ENCODE measurements around the gene DTNBP1.

Gene DTNBP1

DNA sequence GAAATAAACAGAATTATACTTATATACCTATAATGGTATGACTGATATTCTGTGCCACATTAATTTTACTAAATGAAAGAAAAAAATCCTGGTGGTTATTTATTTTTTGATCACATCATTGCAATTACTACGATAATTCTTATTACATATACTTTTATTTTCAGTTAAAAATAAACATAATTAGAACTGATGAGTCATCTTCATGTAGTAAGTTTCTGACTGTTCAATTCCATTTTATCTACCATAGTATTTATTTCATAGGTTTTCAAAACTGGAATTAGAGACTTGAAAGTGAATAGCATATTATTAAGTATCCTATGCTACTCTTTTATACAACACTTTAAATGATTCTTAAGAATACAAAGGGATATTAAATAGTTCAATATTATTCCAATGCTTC lies 80.3 kb downstream of the DTNBP1 start:
- DNase-seq, result no peak

DNA sequence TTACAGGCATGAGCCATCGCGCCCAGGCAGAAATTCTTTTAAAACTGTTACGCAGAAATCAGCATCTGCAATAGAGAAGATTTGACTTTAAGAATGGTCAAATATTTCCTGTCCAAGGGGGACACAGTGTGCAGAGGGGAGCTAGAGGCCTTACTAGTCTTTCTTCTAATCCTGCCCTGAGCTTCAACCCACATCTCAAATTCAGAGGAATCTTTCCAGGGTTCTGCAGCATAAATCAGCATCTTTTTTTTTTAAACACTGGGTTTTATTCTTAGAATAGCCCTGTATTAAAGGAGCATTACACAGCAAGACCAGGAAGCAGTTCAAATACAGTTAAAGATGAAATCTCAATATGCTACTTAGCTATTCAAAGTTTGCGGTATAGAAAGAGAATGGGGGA lies 81.1 kb downstream of the DTNBP1 start:
- no peak for DNase-seq

DNA sequence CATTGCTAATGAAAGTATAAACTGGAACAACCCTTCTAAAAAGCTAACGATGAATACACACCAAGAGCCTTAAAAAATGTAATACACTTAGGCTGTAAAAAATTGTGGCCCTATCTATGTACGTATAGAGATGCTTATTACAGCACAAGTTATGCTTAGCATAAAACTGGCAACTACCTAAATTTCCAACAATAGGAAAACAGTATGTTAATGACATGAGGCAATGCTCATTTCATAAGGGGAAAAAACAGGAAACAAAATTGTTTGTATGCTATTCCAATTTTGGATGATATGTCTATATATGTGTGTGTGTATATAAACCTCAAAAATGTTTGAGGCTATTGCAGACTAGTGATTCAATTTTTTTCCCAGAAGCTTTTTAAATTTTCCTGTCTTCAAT lies 82.5 kb downstream of the DTNBP1 start:
- no peak for DNase-seq

DNA sequence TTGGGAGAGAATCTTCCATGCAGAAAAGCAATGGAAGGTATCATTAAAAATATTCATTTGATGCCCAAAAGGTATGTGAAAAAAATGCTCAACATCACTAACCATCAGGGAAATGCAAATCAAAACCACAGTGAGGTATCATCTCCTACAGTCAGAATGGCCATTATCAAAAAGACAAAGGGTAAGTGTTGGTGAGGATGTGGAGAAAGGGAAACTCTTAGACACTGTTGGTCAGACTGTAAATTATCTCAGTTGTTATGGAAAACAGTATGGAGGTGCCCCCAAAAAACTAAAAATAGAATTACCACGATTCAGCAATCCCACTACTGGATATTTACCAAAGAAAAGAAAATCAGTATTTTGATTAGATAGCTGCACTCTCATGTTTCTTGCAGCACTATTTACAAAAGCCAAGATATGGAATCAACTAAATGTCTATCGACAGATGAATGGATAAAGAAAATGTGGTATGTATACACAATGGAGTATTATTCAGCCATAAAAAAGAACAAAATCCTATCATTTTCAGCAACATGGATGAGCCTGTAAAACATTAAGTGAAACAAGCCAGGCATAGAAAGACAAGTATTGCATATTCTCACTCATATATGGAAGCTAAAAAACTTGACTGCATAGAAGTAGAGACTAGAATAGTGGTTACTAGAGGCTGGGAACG lies 84.0 kb downstream of the DTNBP1 start:
- no peak for DNase-seq

DNA sequence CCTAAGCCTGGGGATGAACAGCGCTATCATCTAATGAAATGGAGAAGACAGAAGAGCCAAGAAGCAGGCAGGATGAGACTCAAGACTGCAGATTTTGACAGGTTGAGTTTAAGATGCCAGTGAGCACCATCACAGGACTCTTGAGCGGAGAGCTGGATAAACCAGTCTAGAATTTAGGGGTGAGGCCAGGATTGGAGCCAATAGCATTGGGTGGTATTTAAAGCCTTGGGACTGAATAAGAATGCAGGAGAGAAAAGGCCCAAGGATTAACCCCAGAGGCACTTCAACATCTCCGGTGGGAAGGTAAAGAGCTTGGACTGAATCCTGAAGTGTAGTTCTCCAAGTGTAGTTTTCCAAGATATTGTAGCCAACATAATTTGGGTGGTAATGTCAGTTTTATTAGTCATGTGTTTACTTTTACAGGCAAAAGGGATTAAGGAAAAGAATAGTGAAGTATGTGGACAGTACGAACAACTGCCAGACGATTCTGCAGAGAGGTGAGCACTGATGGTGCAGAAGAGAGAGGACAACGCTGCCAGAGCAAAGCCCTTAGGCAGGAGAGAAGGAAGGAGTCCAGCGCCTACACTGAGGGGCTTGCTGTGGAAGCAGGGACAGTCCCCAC lies 85.2 kb downstream of the DTNBP1 start:
- DNase-seq, result no peak

DNA sequence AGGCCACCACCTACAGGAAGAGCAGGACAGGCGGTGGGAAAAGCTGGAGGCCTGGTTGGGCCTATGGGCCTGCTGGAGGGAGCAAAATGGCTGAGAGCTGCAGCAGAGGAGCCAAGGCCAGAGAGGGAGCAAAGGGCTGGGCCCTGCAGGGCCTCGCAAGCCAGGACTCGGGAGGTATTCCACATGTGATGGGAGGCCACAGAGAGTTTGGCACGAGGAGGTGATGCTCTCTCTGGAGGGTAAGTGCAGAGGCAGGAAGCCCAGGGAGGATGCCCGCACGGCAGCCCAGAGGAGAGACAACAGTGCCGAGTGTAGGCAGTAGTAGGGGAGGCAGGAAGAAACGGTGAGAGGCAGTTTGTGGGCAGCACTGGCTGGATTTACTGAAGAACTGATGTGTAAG lies 85.7 kb downstream of the DTNBP1 start:
- DNase-seq, result no peak

DNA sequence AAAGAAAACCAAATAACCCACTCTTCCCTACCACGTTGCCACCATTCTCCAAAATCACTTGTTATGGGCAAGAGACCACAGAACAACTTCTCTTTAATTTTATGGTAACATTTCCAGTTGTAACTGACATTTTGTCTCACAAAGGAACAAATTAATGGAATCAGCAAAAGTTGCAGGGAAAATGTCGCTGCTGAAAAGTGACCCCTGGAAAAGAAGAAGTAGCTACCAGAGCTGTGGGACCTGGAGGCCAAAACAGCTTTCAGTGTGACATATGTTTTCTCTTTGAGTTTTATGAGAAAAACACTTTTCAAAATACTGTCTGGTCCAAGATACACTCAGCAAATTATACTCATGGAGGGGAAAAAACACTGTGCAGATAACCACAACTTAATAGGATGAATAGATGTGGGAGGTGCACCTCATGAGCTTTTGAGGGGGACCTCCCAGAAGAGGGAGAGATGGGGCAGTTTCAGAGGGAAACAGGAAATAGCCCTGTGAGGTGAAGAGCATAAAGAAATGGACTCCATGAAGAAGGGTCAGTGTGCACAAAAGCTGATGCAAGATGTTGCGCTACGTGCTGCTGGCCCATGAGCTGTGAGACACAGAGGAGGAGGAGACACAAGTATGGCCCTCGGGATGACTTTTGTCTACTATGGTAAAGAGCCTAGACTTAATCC lies 87.3 kb downstream of the DTNBP1 start:
- no peak for DNase-seq

DNA sequence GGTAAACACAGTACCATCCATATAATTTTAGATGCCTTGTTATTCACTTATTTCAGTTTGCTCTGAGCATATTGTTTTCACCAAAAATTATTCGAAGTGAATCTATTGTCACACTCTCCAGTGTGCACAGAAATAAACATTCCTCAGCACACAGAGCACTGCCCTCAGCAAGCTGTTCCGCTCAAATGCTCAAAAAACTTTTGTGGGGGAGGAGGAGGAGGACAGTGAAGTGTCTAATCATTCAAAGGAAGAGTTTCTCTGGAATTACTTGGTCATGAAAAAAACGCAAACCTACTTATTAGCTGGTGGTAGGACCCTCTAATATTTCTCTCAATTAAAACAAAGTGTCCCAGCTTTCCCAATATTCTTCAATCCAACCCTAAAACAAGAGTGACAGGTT lies 88.3 kb downstream of the DTNBP1 start:
- DNase-seq, result peak; percentile 12

DNA sequence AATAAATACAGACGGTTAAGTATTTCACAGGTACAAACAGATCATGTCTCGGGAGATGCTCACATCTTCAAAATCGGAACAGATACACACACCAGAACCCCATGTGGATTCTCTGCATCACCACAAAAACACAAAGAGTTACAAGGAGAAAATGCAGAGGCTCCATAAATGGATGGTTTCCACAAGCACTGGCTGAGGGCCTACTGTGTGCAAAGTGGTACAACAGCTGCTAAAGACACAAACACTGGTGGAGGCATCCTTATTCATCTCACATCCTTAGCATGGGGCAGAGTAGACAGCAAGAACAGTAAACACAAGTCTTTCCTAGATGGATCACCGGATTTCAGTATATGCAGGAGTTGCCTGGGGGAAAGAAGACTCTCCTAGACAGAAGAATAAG lies 88.8 kb downstream of the DTNBP1 start:
- DNase-seq, result no peak

DNA sequence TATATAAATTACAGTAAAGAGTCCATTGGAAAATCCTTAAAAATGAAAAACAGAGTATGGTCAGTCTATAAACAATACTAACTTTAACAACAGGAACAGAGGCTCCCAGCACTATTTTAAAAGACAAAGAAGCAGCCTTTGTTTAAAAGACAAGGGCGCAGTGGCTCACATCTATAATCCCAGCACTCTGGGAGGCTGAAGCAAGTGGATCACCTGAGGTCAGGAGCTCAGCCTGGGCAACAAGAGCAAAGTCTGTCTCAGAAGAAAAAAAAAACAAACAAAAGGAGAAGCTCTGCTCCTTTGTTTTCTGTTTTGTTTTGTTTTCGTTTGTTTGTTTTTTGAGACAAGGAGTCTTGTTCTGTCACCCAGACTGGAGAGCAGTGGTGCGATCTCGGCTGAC lies 89.4 kb downstream of the DTNBP1 start:
- no peak for DNase-seq

DNA sequence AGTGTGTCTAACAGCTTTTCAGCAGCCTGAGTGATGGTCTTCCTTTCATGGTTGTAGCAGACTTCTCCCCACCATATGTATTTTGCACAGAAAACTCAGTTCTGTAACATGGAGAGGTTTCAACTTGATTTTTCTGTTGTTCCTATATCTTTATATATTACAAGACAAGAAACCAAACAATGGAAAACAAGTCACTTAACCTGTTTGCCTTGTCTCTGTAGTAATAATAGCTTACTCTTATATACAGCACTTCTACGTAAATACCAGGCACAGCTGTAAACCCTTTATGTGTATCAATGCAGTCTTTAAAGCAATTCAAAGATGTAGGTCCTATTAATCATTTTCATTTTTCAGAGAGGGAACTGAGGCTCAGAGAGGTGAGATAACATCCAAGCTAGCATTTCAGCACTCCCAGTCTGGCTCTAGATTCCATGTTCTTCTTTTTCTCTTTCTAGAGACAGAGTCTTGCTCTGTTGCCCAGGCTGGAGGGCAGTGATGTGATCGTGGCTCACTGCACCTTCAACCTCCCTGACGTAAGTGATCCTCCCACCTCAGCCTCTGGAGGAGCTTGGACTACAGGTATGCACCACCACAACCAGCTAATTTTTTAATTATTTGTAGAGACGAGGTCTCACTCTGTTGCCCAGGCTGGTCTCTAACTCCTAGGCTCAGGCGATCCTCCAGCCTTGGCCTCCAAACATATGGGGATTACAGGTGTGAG lies 90.4 kb downstream of the DTNBP1 start:
- no peak for DNase-seq

DNA sequence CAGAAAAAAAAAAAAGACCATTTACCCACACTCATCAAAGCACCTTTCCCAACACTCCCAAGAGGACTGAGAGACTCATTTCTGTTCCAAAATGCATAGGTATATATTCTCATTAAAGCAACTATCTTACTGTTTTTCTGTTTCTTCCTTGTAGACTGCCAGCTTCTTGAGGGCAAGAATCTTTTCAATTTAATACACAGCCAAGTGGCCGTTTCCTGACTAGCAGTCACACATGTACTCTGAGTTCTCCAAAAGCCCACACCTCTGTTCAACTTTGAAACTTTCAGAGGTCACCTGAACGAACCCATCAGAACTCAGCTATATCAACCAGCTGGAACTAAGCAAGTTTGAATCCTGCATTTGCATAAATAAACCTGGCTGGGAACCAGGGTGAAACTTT lies 92.7 kb downstream of the DTNBP1 start:
- DNase-seq, result no peak

DNA sequence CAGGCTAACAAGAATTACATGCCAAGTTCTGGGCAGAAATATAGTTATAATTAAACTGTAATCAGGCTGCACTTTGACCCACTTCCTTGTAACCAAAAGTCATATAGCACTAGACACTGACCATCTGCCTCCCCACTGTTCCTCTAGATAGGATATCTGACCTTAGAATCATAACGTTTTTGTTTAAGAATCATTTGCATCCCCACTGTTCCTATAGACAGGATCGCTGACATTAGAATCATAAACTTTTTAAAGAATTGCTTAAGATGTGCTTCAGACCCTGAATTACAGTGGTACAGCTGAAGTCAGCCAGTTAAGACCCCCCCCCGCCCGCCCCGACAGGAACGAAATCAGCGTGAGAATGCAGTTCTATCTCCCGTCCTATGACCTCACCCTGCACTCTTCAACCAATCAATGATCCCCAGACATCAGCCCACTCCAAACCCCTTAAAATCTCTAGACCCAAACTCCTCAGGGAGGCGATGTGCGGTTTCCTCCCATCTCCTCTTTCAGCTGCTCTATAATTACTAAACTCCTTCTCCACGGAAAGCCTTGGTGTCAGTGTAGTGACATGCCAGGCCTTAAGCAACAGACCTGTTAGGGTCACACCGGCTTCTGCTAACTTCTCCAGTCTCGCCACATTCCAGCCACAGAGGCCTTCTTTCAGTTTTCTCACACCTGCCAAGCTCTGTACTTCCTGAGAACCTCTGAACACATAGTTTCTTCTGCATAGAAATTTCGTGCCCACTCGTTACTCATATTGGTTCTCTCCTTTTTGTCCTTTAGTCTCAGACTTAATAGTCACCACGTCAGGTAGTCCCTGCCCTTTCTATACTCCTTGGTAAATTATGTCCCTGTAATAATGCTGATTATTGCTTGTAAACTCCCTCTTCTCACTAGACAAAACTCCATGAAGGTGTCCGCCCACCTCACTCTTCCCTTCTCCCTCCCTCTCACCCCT lies 93.5 kb downstream of the DTNBP1 start:
- DNase-seq, result no peak

DNA sequence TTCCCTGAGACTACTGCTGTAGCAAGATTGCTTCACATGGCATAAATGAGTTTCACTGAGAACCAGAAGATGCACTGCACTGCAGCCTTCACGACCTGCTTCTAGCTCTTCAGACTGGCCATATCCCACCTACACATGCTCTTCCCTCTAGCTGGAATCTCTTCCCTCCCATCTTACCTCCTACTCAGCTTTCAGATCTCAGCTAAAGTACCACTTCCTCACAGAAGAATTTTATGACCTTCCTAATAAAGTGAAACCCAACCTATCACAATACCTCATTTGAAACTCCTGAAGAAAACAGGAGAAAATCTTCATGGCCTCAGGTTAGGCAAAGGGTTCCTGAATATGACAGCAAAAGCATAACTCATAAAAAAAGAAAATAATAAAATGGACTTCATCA lies 99.9 kb downstream of the DTNBP1 start:
- DNase-seq, result no peak

DNA sequence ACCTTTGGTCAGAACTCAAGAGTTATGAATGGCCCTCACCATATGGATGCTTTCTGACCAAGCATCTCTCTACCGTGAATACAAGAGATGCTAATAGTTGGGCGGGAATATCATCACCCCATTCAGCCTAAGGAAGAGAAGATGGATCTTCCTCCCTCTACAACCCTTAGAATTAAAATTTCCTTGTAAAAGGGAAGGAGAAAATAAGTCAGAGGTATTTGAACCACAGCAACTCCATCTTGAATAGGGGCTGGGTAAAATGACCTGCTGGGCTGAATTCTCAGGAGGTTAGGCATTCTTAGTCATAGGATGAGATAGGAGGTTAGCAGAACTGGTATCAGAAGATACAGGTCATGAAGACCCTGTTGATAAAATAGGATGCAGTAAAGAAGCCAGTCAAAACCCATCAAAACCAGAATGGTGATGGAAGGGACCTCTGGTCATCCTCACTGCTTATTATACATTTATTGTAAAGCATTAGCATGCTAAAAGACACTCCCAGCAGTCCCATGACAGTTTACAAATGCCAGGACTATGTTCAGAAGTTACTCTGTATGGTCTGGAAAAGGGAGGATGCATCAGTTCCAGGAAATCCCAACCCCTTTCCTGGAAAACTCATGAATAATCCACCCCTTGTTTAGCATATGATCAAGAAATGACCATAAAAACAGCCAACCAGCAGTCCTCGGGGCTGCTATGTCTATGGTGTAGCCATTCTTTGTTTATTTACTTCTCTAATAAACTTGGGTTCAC lies 101.2 kb downstream of the DTNBP1 start:
- no peak for DNase-seq

DNA sequence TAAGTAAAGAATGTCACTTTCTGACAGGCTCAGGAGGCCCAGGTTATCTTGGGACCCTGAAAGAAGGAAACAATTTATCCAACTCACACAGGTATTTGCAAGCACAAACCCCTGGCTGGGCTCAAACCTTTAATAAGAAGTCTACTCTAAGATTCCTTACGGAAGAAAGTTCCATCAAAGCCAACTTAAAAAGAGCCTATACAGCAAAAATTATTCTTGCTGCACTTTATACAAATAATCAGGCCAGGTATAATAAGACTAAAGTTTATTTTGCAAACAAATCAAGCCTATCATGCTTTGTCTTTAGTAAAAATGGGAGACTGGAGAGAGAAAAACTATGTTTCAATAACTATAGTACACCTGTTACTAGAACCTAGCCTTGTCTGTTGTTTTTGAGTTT lies 102.1 kb downstream of the DTNBP1 start:
- DNase-seq, result no peak

DNA sequence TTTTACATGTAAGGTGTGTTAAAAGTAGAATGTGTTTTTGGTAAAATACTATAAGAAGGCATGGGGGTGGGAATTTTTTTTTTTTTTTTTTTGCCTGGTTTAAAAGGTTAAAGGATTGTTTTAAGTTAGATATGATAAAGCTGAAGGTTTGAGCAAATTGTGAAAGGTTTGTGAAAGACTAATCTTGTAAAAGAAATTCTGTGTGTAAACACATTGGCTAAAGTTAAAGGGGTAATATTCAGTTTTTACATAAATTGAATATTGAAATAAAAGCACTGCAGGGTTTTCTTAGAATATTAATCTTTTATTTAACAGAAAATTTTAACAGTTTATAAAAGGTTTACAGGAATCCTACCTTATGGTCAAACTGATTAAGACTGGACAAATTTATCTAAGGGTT lies 105.7 kb downstream of the DTNBP1 start:
- DNase-seq, result no peak

DNA sequence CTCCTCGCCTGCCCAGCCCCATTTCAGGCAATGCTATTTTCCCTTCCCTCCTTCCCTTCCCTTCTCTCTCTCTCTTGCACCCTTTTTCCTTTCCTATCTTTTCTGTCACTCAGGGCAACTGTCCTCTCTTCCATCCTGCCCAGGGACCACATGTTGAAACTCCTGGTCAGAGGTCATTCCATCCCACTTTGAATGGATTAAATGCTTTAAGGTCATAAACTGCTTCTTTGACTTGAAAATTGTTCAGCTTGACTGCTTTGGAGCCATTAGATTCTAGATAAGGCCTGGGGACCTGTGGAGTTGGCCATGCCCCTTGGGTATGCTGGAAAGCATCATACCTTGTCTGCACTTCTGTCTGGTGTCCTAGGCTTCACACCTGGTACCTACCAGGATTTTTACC lies 106.1 kb downstream of the DTNBP1 start:
- no peak for DNase-seq

DNA sequence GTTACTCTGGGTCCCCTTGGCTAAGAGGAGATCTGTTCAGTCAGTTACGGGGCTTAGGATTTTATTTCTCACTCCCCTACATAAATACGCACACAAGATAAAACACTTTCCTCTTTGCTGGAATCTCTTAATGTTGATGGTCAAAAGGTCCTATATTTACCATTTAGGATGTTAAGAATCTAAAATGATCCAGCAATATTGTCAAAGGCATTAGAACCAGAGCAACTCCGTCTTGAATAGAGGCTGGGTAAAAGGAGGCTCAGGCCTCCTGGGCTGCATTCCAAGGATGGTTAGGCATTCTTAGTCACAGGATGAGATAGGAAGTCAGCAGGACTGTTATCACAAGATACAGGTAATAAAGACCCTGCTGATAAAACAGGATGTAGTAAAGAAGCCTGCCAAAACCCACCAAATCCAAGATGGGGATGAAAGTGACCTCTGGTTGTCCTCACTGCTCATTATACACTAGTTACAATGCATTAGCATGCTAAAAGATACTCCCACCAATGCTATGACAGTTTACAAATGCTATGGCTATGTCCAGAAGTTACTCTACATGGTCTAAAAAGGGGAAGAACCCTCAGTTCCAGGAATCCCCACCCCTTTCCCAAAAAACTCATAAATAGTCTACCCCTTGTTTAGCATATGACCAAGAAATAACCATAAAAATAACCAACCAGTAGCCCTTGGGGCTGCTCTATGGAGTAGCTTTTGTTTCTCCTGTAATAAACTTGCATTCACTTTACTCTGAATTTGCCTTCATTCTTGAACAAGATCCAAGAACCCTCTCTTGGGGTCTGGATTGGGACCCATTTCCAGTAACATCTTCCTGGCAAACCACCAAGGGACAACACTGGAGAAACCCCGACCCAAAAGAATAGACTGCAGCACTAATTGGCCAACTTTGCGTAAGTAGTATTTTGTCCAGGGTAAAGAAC lies 107.5 kb downstream of the DTNBP1 start:
- no peak for DNase-seq

DNA sequence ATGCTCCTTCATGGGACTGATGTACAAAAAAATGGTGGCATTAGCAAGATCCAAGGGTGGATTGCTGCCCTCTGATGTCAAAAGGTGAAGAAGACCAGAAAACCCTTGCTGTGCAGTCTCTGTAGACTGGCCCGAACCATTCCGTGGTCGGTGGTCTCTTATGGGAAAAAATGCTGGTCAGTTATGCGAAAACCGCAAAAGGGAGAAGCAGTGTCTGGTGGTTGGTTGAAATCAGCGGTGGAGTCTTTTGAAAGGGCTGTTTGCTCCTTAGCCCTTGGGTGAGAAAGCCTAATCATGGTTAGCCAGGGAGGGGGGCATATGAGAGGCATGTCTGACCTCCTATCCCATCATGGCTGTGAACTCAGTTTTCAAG lies 108.1 kb downstream of the DTNBP1 start:
- no peak for DNase-seq
